SK-N-SH (cell line): ENCODE results near the gene CCDC13. TPM values are rescaled to one million over a fixed set of nuclear protein-coding genes. Genes with fewer than 3 reads are reported as not detected.

Source experiments
- CTCF ChIA-PET: fragments of 300-600, 350-600 bp; formaldehyde crosslinking; extraction: SDS; loops from one replicate; lab custom pipeline; 2021; lab: Yijun Ruan, JAX
- POLR2A ChIA-PET: fragments of 350-600 bp; sonication (Branson Sonifier 250); formaldehyde crosslinking; extraction: SDS; loops from one replicate; lab custom pipeline; 2020; ENCODE audit warnings: antibody characterized with exemption, inconsistent platforms; lab: Yijun Ruan, JAX
- DNase-seq: peaks from one replicate; pipeline ENCODE4 v3.0.0; 2012
- H2AFZ ChIP-seq: fragments of 200-600 bp; sonication (generic); 2 replicates; pipeline ENCODE4 v1.8.1; 2016; ENCODE audit warnings: antibody characterized with exemption, mild to moderate bottlenecking, low read depth
- H3F3A ChIP-seq: fragments of 200-600 bp; sonication (generic); replicated peaks from 2 replicates; pipeline ENCODE3; 2016; ENCODE audit warnings: antibody characterized with exemption, mild to moderate bottlenecking; ENCODE audit not compliant: insufficient read depth
- H3K27ac ChIP-seq, 2 experiments: fragments of 200-500 bp in 1 of 2; fragments of 200-600 bp in 1 of 2; sonication (Bioruptor generic) in 1 of 2; sonication (generic), shearing (Covaris generic) in 1 of 2; 2 replicates each; pipeline versions ENCODE4 v1.5.1 to v1.6.1; 2014 to 2016; ENCODE audit warnings: low read depth in 2 of 2, inconsistent platforms in 1 of 2, low read length in 1 of 2, mild to moderate bottlenecking in 1 of 2, mixed read lengths in 1 of 2
- H3K27me3 ChIP-seq: fragments of 200-600 bp; sonication (generic), shearing (Covaris generic); 2 replicates; pipeline ENCODE4 v1.6.1; 2016; ENCODE audit warnings: mixed run types; ENCODE audit not compliant: insufficient read depth
- H3K36me3 ChIP-seq, 2 experiments: fragments of 200-500 bp in 1 of 2; fragments of 200-600 bp in 1 of 2; sonication (Bioruptor generic) in 1 of 2; sonication (generic) in 1 of 2; replicated peaks in 1 of 2; 2 replicates each; pipeline versions ENCODE3 to v1.5.1; 2014 to 2016; ENCODE audit warnings: low read length in 1 of 2, mild to moderate bottlenecking in 1 of 2; ENCODE audit not compliant: insufficient read depth in 2 of 2, control insufficient read depth in 1 of 2
- H3K4me1 ChIP-seq, 2 experiments: fragments of 200-500 bp in 1 of 2; fragments of 200-600 bp in 1 of 2; sonication (Bioruptor generic) in 1 of 2; sonication (generic), shearing (Covaris generic) in 1 of 2; 2 replicates each; pipeline versions ENCODE4 v1.5.1 to v1.6.1; 2014 to 2016; ENCODE audit warnings: low read depth in 1 of 2, low read length in 1 of 2, mixed run types in 1 of 2; ENCODE audit not compliant: insufficient read depth in 2 of 2, control insufficient read depth in 1 of 2
- H3K4me2 ChIP-seq: fragments of 200-600 bp; sonication (generic), shearing (Covaris generic); 2 replicates; pipeline ENCODE4 v1.6.1; 2017; ENCODE audit warnings: mixed run types
- H3K4me3 ChIP-seq, 2 experiments: fragments of 200-500 bp in 1 of 2; fragments of 200-600 bp in 1 of 2; sonication (Bioruptor generic) in 1 of 2; sonication (generic), shearing (Covaris generic) in 1 of 2; 2 replicates each; pipeline versions ENCODE4 v1.5.1 to v1.8.1; 2014 to 2016; ENCODE audit warnings: low read depth in 2 of 2, inconsistent platforms in 1 of 2, low read length in 1 of 2, mild to moderate bottlenecking in 1 of 2, mixed read lengths in 1 of 2, moderate library complexity in 1 of 2
- H3K79me2 ChIP-seq: fragments of 200-600 bp; sonication (generic); 2 replicates; pipeline ENCODE4 v1.8.1; 2017; ENCODE audit warnings: mild to moderate bottlenecking; ENCODE audit not compliant: insufficient read depth
- H3K9ac ChIP-seq: fragments of 200-600 bp; sonication (generic); 2 replicates; pipeline ENCODE4 v1.6.1; 2017; ENCODE audit warnings: mixed run types
- H3K9me2 ChIP-seq: fragments of 200-600 bp; sonication (generic); 2 replicates; pipeline ENCODE4 v1.6.1; 2017; ENCODE audit warnings: mixed run types
- H3K9me3 ChIP-seq: fragments of 200-600 bp; sonication (generic); 2 replicates; pipeline ENCODE4 v1.6.1; 2017; ENCODE audit warnings: mixed run types, mild to moderate bottlenecking, moderate library complexity
- H4K20me1 ChIP-seq: fragments of 200-600 bp; sonication (generic); 2 replicates; pipeline ENCODE4 v1.6.1; 2017; ENCODE audit warnings: mild to moderate bottlenecking, mixed run types; ENCODE audit not compliant: insufficient read depth
- CHD2 ChIP-seq: fragments of 150-350 bp; IDR thresholded peaks from 2 replicates; pipeline ENCODE4 v1.6.1; 2018; ENCODE audit warnings: low read length; ENCODE audit not compliant: partially characterized antibody
- CTCF ChIP-seq: fragments of 200-600 bp; sonication (generic); IDR thresholded peaks from 2 replicates; pipeline ENCODE4 v1.6.1; 2017; ENCODE audit warnings: antibody characterized with exemption, mild to moderate bottlenecking, moderate library complexity
- EP300 ChIP-seq, 2 experiments: IDR thresholded peaks; 2 replicates each; pipeline versions ENCODE4 v1.4.0 to v1.6.1; 2012; ENCODE audit warnings: borderline replicate concordance in 1 of 2, low read depth in 1 of 2, low read length in 1 of 2
- EZH2phosphoT487 ChIP-seq: fragments of 200-600 bp; sonication (generic); IDR thresholded peaks from 2 replicates; pipeline ENCODE4 v1.6.1; 2017; ENCODE audit warnings: low read depth, mixed run types, mild to moderate bottlenecking, antibody characterized with exemption, moderate library complexity, borderline replicate concordance
- FOSL2 ChIP-seq: IDR thresholded peaks from 2 replicates; pipeline ENCODE4 v1.4.0; 2012; ENCODE audit warnings: low read depth, mild to moderate bottlenecking, moderate library complexity, borderline replicate concordance
- GABPA ChIP-seq: IDR thresholded peaks from 2 replicates; pipeline ENCODE4 v1.4.0; 2012; ENCODE audit warnings: low read depth, mild to moderate bottlenecking
- MXI1 ChIP-seq: IDR thresholded peaks from 2 replicates; pipeline ENCODE4 v1.6.1; 2012; ENCODE audit warnings: mild to moderate bottlenecking, low read depth, low read length, improper control_type of control experiment
- NFIC ChIP-seq: IDR thresholded peaks from 2 replicates; pipeline ENCODE4 v1.4.0; 2012; ENCODE audit warnings: borderline replicate concordance
- REST ChIP-seq: IDR thresholded peaks from 2 replicates; pipeline ENCODE4 v1.6.1; 2012; ENCODE audit warnings: mild to moderate bottlenecking, low read depth, low read length, moderate library complexity
- RFX5 ChIP-seq: IDR thresholded peaks from 2 replicates; pipeline ENCODE4 v1.6.1; 2012; ENCODE audit warnings: mild to moderate bottlenecking, improper control_type of control experiment, low read length
- SMC3 ChIP-seq: IDR thresholded peaks from 2 replicates; pipeline ENCODE4 v1.6.1; 2012; ENCODE audit warnings: low read depth, low read length, improper control_type of control experiment
- YY1 ChIP-seq: IDR thresholded peaks from 2 replicates; pipeline ENCODE4 v1.4.0; 2012; ENCODE audit warnings: low read depth, mild to moderate bottlenecking
- WGBS: methylation state at CpG from one replicate; pipeline ENCODE4 v1.1.6; 2017; ENCODE audit warnings: low lambda C conversion rate; 5-methylcytosine and 5-hydroxymethylcytosine counted together
- polyA plus RNA-seq, 3 experiments: library from polyadenylated mRNA; depleted of rRNA; stranded (reverse); fragments of >200 nt; gene quantifications; 2 replicates each; pipeline ENCODE4 v1.2.3, GENCODE V29; 2012
- TF ChIP-seq, protein P1 (sequence below): fragments of 150-350 bp; IDR thresholded peaks from 2 replicates; pipeline ENCODE4 v1.6.1; 2017; ENCODE audit warnings: antibody characterized with exemption, low read length, low read depth, borderline replicate concordance

Gene CCDC13
- polyA plus RNA-seq, 1 of the 3 experiments (the other 2 are of a cell fraction), result 0.66 TPM

- Histone ChIP-seq H3K9me2 (no peaks in the 10 kb centered on the region), H2AFZ (no peak overlapping the region), H3K4me1 (no peaks in the 10 kb centered on the region), H3K79me2 (no peaks in the 10 kb centered on the region), H3K4me3 (no peak overlapping the region), H3K9ac (no peak overlapping the region), H3F3A (no peaks in the 10 kb centered on the region), H3K4me2 (no peak overlapping the region), H4K20me1 (no peaks in the 10 kb centered on the region), H3K27ac (no peak overlapping the region), H3K9me3 (no peaks in the 10 kb centered on the region), H3K27me3 (no peaks in the 10 kb centered on the region), H3K36me3 (no peaks in the 10 kb centered on the region)
- TF ChIP-seq CTCF (no peak), SMC3 (no peak), EP300 (IDR thresholded peaks at IDR 0.05; ENCODE audit: borderline replicate concordance in 1 of 2, low read depth in 1 of 2, low read length in 1 of 2) (no peak), MXI1 (no peak), GABPA (no peak), REST (no peak), FOSL2 (no peak), EZH2phosphoT487 (no peak), YY1 (no peak), CHD2 (no peak), RFX5 (no peak), NFIC (no peak)
- TF ChIP-seq, protein P1, sequence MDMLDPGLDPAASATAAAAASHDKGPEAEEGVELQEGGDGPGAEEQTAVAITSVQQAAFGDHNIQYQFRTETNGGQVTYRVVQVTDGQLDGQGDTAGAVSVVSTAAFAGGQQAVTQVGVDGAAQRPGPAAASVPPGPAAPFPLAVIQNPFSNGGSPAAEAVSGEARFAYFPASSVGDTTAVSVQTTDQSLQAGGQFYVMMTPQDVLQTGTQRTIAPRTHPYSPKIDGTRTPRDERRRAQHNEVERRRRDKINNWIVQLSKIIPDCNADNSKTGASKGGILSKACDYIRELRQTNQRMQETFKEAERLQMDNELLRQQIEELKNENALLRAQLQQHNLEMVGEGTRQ, result no peak
- WGBS, result 57% methylated on average over 4 of the region's 4 CpGs
- DNase-seq, result no peak
- ChIA-PET POLR2A (no interaction called here), CTCF (interaction anchor here (0.6 to 11.4 kb wide), 4 partner anchors 13 to 495 kb away, joined by 3 to 92 read pairs (median 4); partner anchors contain the start of gene SEC22C)
Observed at GRCh38 chr3:42742259-42742658, 30.8 kb downstream of the CCDC13 start.
